Psoas muscle (tissue), 8 donors: Measurements from ENCODE around the gene LRRC4B. TPM values are rescaled to one million over a fixed set of nuclear protein-coding genes. Genes with fewer than 3 reads are reported as not detected.

Source experiments
- ATAC-seq, 4 donors: fragments of 200-7000 bp; cut with Tn5 transposase; one replicate each; pipeline ENCODE4 v1.9.1; 2020; ENCODE audit warnings: moderate library complexity in 3 of 4, mild to moderate bottlenecking in 2 of 4
- DNase-seq, 2 donors: peaks; one replicate each; pipeline ENCODE4 v3.0.0-alpha.2; 2020
- H3K27ac ChIP-seq: fragments of 200-600 bp; one replicate; pipeline ENCODE4 v1.8.0; 2022
- H3K27me3 ChIP-seq, 3 donors: fragments of 200-600 bp in 1 of 3; one replicate each; pipeline versions ENCODE4 v1.6.1 to v1.8.0; 2013 to 2022; ENCODE audit warnings: low read length in 2 of 3, mild to moderate bottlenecking in 2 of 3, moderate library complexity in 1 of 3; ENCODE audit not compliant: insufficient read depth in 3 of 3
- H3K36me3 ChIP-seq, 2 donors: fragments of 200-600 bp in 1 of 2; one replicate each; pipeline versions ENCODE4 v1.6.1 to v1.8.0; 2013 to 2022; ENCODE audit warnings: low read depth in 1 of 2, mild to moderate bottlenecking in 1 of 2, moderate library complexity in 1 of 2; ENCODE audit not compliant: insufficient read depth in 1 of 2
- H3K4me1 ChIP-seq: fragments of 200-600 bp; one replicate; pipeline ENCODE4 v1.8.0; 2022
- H3K4me3 ChIP-seq: fragments of 200-600 bp; one replicate; pipeline ENCODE4 v1.8.0; 2022; ENCODE audit warnings: mild to moderate bottlenecking
- H3K9me3 ChIP-seq: fragments of 200-600 bp; one replicate; pipeline ENCODE4 v1.8.0; 2022
- CTCF ChIP-seq: fragments of 200-600 bp; IDR thresholded peaks from one replicate; pipeline ENCODE4 v1.8.0; 2022; ENCODE audit warnings: antibody characterized with exemption
- WGBS, 3 donors: extraction: QIAGEN DNeasy Blood & Tissue Kit; methylation state at CpG; one replicate each; pipeline versions ENCODE4 v1.1.6 to v1.1.7; 2013; 5-methylcytosine and 5-hydroxymethylcytosine counted together
- intact Hi-C, 2 donors: fragments of 100-400 bp; cut with DNase I; formaldehyde crosslinking; loops; one replicate each; pipeline versions ENCODE4 v1.11.0 to v1.14.2; 2022
- polyA plus RNA-seq, 3 donors: library from polyadenylated mRNA; stranded (reverse); fragments of 200-250 nt; gene quantifications; one replicate each; pipeline ENCODE4 v1.2.3, GENCODE V29; 2013
- total RNA-seq, 4 donors: library from RNA; stranded (reverse); fragmentation: NEBNext Ultra II Directional in 2 of 4; extraction: Animal tissue kit (Norgen Biotek cat#: 25700) in 2 of 4; gene quantifications; one replicate each; pipeline versions ENCODE4 v1.2.1 to v1.2.4, GENCODE V29; 2021 to 2023
- donor health status: healthy with polysubstance abuse.
- donor health status: DM: no; HTN: no; CAD: no; lungs with moderate emphysema.
- donor health status: Bipolar disorder and iron deficiency.
- donor health status: healthy.
- donor health status: DM: yes; HTN: yes; CAD: no.
- donor health status: DM: no; HTN: no; CAD: no.
- donor health status: DM: no; HTN: no; CAD: no.
- donor health status: DM: yes; HTN: yes; CAD: no.

The LRRC4B gene
- total and polyA plus RNA-seq, 7 donors = 0.04 to 1.0 (median 0.32) TPM

DNA sequence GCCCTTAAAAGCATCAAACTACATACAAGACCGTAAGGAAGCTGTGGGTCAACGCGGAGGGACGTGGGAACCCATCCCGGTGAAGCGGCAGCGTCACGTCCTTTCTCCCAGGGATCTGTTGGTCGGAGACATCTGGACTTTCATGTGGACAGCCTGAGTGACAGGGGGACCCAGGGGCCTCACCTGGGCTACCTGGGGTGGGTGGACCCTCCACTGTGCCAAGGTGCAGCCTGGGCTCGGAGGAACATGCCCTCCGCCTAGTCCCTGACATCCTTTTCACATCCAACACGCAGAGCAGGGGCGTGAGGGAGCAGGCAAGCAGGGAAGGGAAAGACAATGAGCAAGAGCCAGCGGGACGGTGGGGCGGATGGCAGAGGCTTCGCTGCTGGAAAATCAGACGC lies 77.8 kb downstream of the LRRC4B start:
- ATAC-seq (peak in 2 of 4 donors; percentile 4 to 5), DNase-seq (peak in 1 of 2 donors; percentile 52)
- peaks cover 19% of the 10 kb centered on the region for H3K4me1 ChIP-seq
- H3K4me3 ChIP-seq = peak overlapping the region; percentile 31
- whole genome bisulfite sequencing, 3 donors = 75 to 81% (median 78%) methylated on average over 18 of the region's 18 CpGs
- intact Hi-C loops = no loop called here
- H3K9me3 ChIP-seq = no peaks in the 10 kb centered on the region
- H3K27ac ChIP-seq = peak overlapping the region; percentile 67
- H3K36me3 ChIP-seq = peaks cover 0 to 14% of the 10 kb centered on the region in 2 donors
- TF ChIP-seq CTCF = no peak
- H3K27me3 ChIP-seq = no peaks in the 10 kb centered on the region

GRCh38 chr19:50489461-50490011 lies 78.7 kb downstream of the LRRC4B start:
- no peaks in the 10 kb centered on the region for H3K9me3 ChIP-seq
- H3K4me3 ChIP-seq = no peak overlapping the region
- peak; percentile 30 to 53 for DNase-seq
- 32 to 46% (median 36%) methylated on average over 24 of the region's 24 CpGs for WGBS, 3 donors
- peaks cover 19% of the 10 kb centered on the region for H3K4me1 ChIP-seq
- H3K27ac ChIP-seq = peak overlapping the region; percentile 67
- intact Hi-C loops = no loop called here
- no peaks in the 10 kb centered on the region for H3K27me3 ChIP-seq
- ATAC-seq = peak in 2 of 4 donors; percentile 10 to 16
- H3K36me3 ChIP-seq = peaks cover 0 to 14% of the 10 kb centered on the region in 2 donors
- TF ChIP-seq CTCF = no peak

- intact Hi-C loops = no loop called here
- Histone ChIP-seq H3K27me3 (no peaks in the 10 kb centered on the region), H3K4me3 (no peak overlapping the region), H3K4me1 (peaks cover 19% of the 10 kb centered on the region), H3K27ac (peak overlapping the region; percentile 67), H3K9me3 (no peaks in the 10 kb centered on the region), H3K36me3 (peaks cover 0 to 14% of the 10 kb centered on the region in 2 donors)
- ATAC-seq (no peak), DNase-seq (peak in 1 of 2 donors; percentile 26)
- no peak for TF ChIP-seq CTCF
- 51 to 55% (median 53%) methylated on average over 12 to 13 of the region's 13 CpGs for WGBS, 3 donors
Measured at GRCh38 chr19:50488389-50489194, 79.6 kb downstream of the LRRC4B start.

- Histone ChIP-seq H3K36me3 (peaks cover 0 to 25% of the 10 kb centered on the region in 2 donors), H3K4me3 (no peak overlapping the region), H3K27me3 (no peaks in the 10 kb centered on the region), H3K4me1 (peaks cover 19% of the 10 kb centered on the region), H3K27ac (no peak overlapping the region), H3K9me3 (no peaks in the 10 kb centered on the region)
- intact Hi-C loops = no loop called here
- DNase-seq = peak; percentile 66 to 74
- peak in 1 of 4 donors; percentile 17 for ATAC-seq
- 72 to 76% (median 74%) methylated on average over 18 of the region's 18 CpGs for WGBS, 3 donors
- peak; percentile 56 for TF ChIP-seq CTCF
Measured at GRCh38 chr19:50486823-50487515, 81.3 kb downstream of the LRRC4B start.
